Gastroesophageal sphincter (tissue), 3 donors: ENCODE results near the gene ZBTB16.

Experiments used
- CTCF ChIP-seq, 4 experiments: fragments of 200-600 bp in 2 of 4; fragments of 450-650 bp in 2 of 4; sonication (generic) in 1 of 4; IDR thresholded peaks; one replicate each; pipeline ENCODE4 v1.5.1; 2017 to 2019; ENCODE audit warnings: antibody characterized with exemption in 4 of 4, mild to moderate bottlenecking in 2 of 4, moderate library complexity in 2 of 4
- POLR2A ChIP-seq, 2 donors: fragments of 450-650 bp; IDR thresholded peaks; one replicate each; pipeline ENCODE4 v1.6.1; 2017; ENCODE audit warnings: antibody characterized with exemption in 2 of 2, mild to moderate bottlenecking in 2 of 2, moderate library complexity in 1 of 2

GRCh38 chr11:114036147-114036811 is 23.2 kb upstream of the ZBTB16 start:
- no peak for TF ChIP-seq POLR2A (IDR thresholded peaks at IDR 0.05)
- TF ChIP-seq CTCF (IDR thresholded peaks at IDR 0.05): peak; percentile 68 to 93 (median 91)
